ENCODE data around the gene XXYLT1. TPM values are rescaled to one million over a fixed set of nuclear protein-coding genes. Genes with fewer than 3 reads are reported as not detected.

The XXYLT1 gene
- total RNA-seq, 4 donors from 2014 or later: 9.6 to 17.7 (median 13.2) TPM

GRCh38 chr3:195249858-195250464 lies 21.0 kb downstream of the XXYLT1 start:
- no peak for TF ChIP-seq CTCF (IDR thresholded peaks at IDR 0.05)
- TF ChIP-seq EP300 (IDR thresholded peaks at IDR 0.05): no peak
- TF ChIP-seq POLR2A (IDR thresholded peaks at IDR 0.05): no peak
- 84 to 86% methylated on average over 11 of the region's 11 CpGs for WGBS, 2 donors
- Histone ChIP-seq H3K9me3 (no peaks in the 10 kb centered on the region), H3K27me3 (no peaks in the 10 kb centered on the region), H3K27ac (no peak overlapping the region), H3K4me3 (no peak overlapping the region), H3K4me1 (peaks cover 0 to 30% (median 0%) of the 10 kb centered on the region in 4 donors), H3K36me3 (peaks cover 0 to 33% (median 0%) of the 10 kb centered on the region in 3 donors)
- no peak for DNase-seq (ENCODE audit: low spot score in 2 of 2)

- no peak overlapping the region for H3K4me3 ChIP-seq
- H3K27ac ChIP-seq: no peak overlapping the region
- H3K9me3 ChIP-seq: no peaks in the 10 kb centered on the region
- no peak for DNase-seq (ENCODE audit: low spot score in 2 of 2)
- WGBS, 2 donors: 94% methylated on average over 21 of the region's 21 CpGs
- peaks cover 0 to 33% (median 0%) of the 10 kb centered on the region in 3 donors for H3K36me3 ChIP-seq
- H3K27me3 ChIP-seq: no peaks in the 10 kb centered on the region
- no peak for TF ChIP-seq EP300 (IDR thresholded peaks at IDR 0.05)
- TF ChIP-seq CTCF (IDR thresholded peaks at IDR 0.05): no peak
- no peak for TF ChIP-seq POLR2A (IDR thresholded peaks at IDR 0.05)
- peaks cover 0 to 22% (median 0%) of the 10 kb centered on the region in 4 donors for H3K4me1 ChIP-seq
These were observed 21.7 kb downstream of the XXYLT1 start for GRCh38 chr3:195249057-195249770.

DNA sequence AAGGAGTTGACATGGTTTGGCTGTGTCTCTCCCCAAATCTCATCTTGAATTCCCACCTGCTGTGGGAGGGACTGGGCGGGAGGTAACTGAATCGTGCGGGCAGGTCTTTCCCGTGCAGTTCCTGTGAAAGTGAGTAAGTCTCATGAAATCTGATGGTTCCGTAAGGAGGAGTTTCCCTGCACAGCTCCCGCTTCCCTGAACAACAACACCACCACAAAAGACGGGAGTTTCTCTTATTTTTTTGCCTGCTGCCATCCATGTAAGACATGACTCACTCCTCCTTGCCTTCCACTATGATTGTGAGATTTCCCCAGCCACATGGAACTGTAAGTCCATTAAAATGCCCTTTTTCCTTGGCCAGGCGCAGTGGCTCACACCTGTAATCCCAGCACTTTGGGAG lies 22.7 kb downstream of the XXYLT1 start:
- Histone ChIP-seq H3K27me3 (no peaks in the 10 kb centered on the region), H3K27ac (no peak overlapping the region), H3K4me3 (no peak overlapping the region), H3K4me1 (peaks cover 0 to 19% (median 0%) of the 10 kb centered on the region in 4 donors), H3K36me3 (peaks cover 0 to 33% (median 0%) of the 10 kb centered on the region in 3 donors), H3K9me3 (no peaks in the 10 kb centered on the region)
- 93 to 96% methylated on average over 8 of the region's 8 CpGs for WGBS, 2 donors
- no peak for DNase-seq (ENCODE audit: low spot score in 2 of 2)
- no peak for TF ChIP-seq EP300 (IDR thresholded peaks at IDR 0.05)
- TF ChIP-seq POLR2A (IDR thresholded peaks at IDR 0.05): no peak
- no peak for TF ChIP-seq CTCF (IDR thresholded peaks at IDR 0.05)

DNA sequence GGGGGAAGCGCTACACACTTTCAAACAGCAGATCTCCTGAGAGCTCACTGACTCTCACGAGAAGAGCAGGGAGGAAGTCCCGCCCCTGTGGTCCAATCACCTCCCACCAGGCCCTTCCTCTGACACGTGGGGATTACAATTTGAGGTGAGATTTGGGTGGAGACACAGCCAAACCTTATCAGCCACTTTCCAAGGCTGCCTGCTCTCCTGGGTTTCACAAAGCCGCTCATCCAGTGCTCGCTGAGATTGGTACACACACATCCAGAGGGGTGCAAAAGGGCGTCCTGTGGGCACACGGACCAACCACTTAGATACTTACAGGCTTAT lies 23.1 kb downstream of the XXYLT1 start:
- Histone ChIP-seq H3K27me3 (no peaks in the 10 kb centered on the region), H3K4me3 (no peak overlapping the region), H3K27ac (no peak overlapping the region), H3K4me1 (peaks cover 0 to 16% (median 0%) of the 10 kb centered on the region in 4 donors), H3K36me3 (peaks cover 0 to 33% (median 0%) of the 10 kb centered on the region in 3 donors), H3K9me3 (no peaks in the 10 kb centered on the region)
- no peak for DNase-seq (ENCODE audit: low spot score in 2 of 2)
- WGBS, 2 donors: 88 to 92% methylated on average over 8 of the region's 8 CpGs
- TF ChIP-seq EP300 (IDR thresholded peaks at IDR 0.05) (no peak), CTCF (IDR thresholded peaks at IDR 0.05) (no peak), POLR2A (IDR thresholded peaks at IDR 0.05) (no peak)

Data from tibial nerve (tissue), 4 donors.